Esophagus (tissue), 2 donors: ENCODE measurements around the gene ERG28. TPM values are rescaled to one million over a fixed set of nuclear protein-coding genes. Genes with fewer than 3 reads are reported as not detected.

Experiments used
- H3K27ac ChIP-seq, 2 donors: one replicate each; pipeline ENCODE4 v1.5.1; 2013; ENCODE audit warnings: low read depth in 2 of 2, mild to moderate bottlenecking in 2 of 2, inconsistent platforms in 1 of 2, low read length in 1 of 2, moderate library complexity in 1 of 2
- H3K27me3 ChIP-seq, 2 donors: one replicate each; pipeline ENCODE4 v1.6.1; 2013; ENCODE audit warnings: low read length in 2 of 2, control low read depth in 1 of 2, mild to moderate bottlenecking in 1 of 2; ENCODE audit not compliant: insufficient read depth in 2 of 2, control insufficient read depth in 1 of 2
- H3K36me3 ChIP-seq, 2 donors: one replicate each; pipeline ENCODE4 v1.6.1; 2013; ENCODE audit warnings: low read length in 1 of 2; ENCODE audit not compliant: control insufficient read depth in 2 of 2, insufficient read depth in 2 of 2
- H3K4me1 ChIP-seq, 2 donors: one replicate each; pipeline ENCODE4 v1.6.1; 2013; ENCODE audit warnings: low read length in 1 of 2; ENCODE audit not compliant: control insufficient read depth in 2 of 2, insufficient read depth in 2 of 2
- H3K4me3 ChIP-seq, 2 donors: one replicate each; pipeline ENCODE4 v1.5.1; 2013; ENCODE audit warnings: low read length in 2 of 2, mild to moderate bottlenecking in 2 of 2, low read depth in 1 of 2, moderate library complexity in 1 of 2
- H3K9me3 ChIP-seq, 2 donors: one replicate each; pipeline ENCODE4 v1.6.1; 2013; ENCODE audit warnings: mild to moderate bottlenecking in 2 of 2, low read depth in 1 of 2, low read length in 1 of 2, moderate library complexity in 1 of 2; ENCODE audit not compliant: control insufficient read depth in 2 of 2, insufficient read depth in 1 of 2
- WGBS, 2 donors: extraction: QIAGEN DNeasy Blood & Tissue Kit; methylation state at CpG; one replicate each; pipeline ENCODE4 v1.1.7; 2013; 5-methylcytosine and 5-hydroxymethylcytosine counted together
- polyA plus RNA-seq, 2 donors: library from polyadenylated mRNA; stranded (reverse); fragments of 200-250 nt; gene quantifications; one replicate each; pipeline ENCODE4 v1.2.3, GENCODE V29; 2013
- donor health status: healthy with polysubstance abuse.
- donor health status: Bipolar disorder and iron deficiency.

The ERG28 gene
- polyA plus RNA-seq, 2 donors: 31.0 to 43.5 TPM

DNA sequence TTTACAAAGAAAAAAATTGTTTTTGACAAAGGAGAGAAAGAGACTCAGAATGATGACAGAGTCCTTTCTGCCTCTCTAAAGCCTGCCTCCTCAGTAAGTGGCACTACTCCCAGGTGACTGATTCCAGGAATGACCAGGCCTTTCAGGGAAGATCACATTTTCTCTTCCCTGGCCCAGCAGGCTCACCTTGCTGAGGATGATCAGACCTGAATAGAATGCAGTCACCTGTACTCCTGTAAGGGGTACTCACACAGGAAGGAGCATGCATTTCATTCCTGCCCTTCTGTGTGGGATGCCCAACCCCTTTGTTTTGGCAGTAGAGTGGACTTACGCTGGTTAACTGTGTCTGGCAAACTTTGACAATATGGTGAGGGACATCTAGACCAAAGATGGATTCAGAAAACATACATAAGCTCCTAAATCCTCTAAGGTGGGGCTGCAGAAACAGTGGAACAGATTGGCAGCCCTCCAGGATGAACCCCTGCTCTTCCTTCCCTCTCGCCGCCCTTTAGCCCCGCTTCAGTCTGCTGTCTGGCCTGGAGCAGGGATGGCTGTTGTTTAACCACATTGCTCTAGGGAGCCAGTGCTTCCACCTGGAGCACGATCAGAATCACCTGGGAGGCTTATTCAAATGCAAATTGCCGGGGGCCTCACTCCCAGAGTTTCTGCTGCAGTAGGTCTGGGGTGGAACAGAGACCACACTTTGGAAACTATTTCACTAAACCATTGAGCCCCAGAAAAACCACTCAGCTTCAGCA lies 29.8 kb downstream of the ERG28 start:
- Histone ChIP-seq H3K36me3 (no peaks in the 10 kb centered on the region), H3K9me3 (no peaks in the 10 kb centered on the region), H3K27me3 (no peaks in the 10 kb centered on the region), H3K4me1 (peaks cover 0 to under 1% of the 10 kb centered on the region in 2 donors), H3K4me3 (no peak overlapping the region), H3K27ac (no peak overlapping the region)
- 64 to 78% methylated on average over 6 of the region's 6 CpGs for WGBS, 2 donors

DNA sequence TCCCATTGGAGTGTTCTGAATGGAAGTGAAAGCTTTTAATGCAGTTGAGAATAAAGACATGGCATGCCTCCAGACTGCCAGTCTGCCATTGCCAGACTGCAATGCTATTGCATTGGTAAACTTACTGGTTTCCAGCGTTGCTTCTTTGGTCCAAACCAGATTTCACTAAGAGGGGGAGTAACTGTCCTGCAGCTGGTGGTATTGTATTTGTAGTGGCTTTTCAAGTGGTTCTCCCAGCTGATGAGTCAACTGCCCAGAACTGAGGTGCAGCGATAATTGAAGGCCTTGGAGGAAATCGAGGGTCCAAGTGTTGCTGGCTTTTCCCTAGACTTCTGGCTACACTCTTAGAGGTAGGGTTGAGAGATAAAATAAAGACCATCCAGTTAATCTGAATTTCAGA lies 31.9 kb downstream of the ERG28 start:
- no peaks in the 10 kb centered on the region for H3K4me1 ChIP-seq

DNA sequence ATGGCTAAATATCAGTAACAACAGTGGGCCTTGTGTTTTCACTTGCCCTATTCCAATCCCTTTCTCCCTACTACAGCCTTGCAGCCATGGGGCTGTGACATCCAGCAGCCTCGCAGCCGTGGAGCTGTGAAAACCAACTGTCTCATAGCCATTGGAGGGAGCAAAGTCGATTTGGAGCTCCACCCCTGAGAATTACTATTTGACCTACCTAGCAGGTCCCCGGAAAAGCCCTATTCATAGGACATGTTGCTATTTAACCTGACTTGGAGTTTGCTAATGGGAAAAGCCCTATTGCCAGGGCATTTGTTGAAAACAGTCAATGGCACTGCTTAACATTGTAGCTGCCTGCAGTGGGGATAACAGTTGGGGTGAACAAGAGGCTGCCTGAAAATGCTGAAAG lies 33.3 kb downstream of the ERG28 start:
- no peaks in the 10 kb centered on the region for H3K4me1 ChIP-seq
- H3K4me3 ChIP-seq: no peak overlapping the region
- no peaks in the 10 kb centered on the region for H3K9me3 ChIP-seq
- no peak overlapping the region for H3K27ac ChIP-seq
- 68 to 77% methylated on average over 4 of the region's 4 CpGs for WGBS, 2 donors
- H3K27me3 ChIP-seq: no peaks in the 10 kb centered on the region
- no peaks in the 10 kb centered on the region for H3K36me3 ChIP-seq

More for the DNA sequence above, 31.9 kb downstream of the ERG28 start:
- H3K36me3 ChIP-seq: no peaks in the 10 kb centered on the region
- H3K9me3 ChIP-seq: no peaks in the 10 kb centered on the region
- H3K4me3 ChIP-seq: no peak overlapping the region
- no peak overlapping the region for H3K27ac ChIP-seq
- no peaks in the 10 kb centered on the region for H3K27me3 ChIP-seq
- 86 to 89% methylated on average over 3 of the region's 3 CpGs for WGBS, 2 donors

DNA sequence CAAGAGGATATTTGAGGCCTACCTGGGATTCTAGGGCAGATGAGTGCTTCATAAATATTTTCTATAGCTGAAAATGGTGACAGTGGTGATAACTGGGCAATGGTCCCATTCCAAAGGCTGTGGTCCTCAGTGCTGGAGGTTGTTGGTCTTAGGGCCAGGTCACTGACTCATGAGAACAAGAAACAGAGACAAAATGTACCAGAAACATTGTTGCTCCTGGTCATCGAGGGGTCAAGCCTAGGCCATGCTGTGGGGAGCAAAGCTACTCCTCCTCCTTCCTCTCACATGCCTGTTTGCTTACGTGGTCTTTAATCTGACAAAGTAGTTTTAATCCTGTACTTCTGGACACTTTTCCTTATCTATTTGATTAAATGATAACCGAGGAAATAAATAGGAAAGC lies 33.8 kb downstream of the ERG28 start:
- no peak overlapping the region for H3K4me3 ChIP-seq
- no peak overlapping the region for H3K27ac ChIP-seq
- no peaks in the 10 kb centered on the region for H3K36me3 ChIP-seq
- H3K27me3 ChIP-seq: no peaks in the 10 kb centered on the region
- no peaks in the 10 kb centered on the region for H3K4me1 ChIP-seq
- no peaks in the 10 kb centered on the region for H3K9me3 ChIP-seq
- 77% methylated on average over 3 of the region's 3 CpGs for WGBS, 2 donors

DNA sequence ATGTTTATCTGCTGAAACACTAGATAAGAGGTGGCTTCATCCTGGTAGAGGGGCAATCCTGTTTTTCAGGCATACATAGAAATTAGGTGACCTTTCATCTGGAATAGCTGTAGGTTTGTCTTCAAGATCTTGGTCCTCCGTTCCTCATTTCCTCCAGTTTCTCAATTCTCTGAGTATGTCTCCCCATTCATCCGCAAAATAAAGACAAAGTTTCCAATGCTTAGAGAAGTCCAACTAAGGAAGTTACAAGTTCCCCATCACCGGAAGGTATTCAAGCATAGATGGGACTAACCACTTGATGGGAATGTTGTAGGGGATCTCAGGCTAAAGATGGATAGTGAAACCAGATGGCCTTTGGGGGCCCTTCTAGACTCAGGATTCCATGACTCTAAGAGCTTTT lies 34.3 kb downstream of the ERG28 start:
- Histone ChIP-seq H3K36me3 (no peaks in the 10 kb centered on the region), H3K27ac (no peak overlapping the region), H3K4me3 (no peak overlapping the region), H3K9me3 (no peaks in the 10 kb centered on the region), H3K27me3 (no peaks in the 10 kb centered on the region), H3K4me1 (no peaks in the 10 kb centered on the region)
- WGBS, 2 donors: 97 to 99% methylated on average over 3 of the region's 3 CpGs

DNA sequence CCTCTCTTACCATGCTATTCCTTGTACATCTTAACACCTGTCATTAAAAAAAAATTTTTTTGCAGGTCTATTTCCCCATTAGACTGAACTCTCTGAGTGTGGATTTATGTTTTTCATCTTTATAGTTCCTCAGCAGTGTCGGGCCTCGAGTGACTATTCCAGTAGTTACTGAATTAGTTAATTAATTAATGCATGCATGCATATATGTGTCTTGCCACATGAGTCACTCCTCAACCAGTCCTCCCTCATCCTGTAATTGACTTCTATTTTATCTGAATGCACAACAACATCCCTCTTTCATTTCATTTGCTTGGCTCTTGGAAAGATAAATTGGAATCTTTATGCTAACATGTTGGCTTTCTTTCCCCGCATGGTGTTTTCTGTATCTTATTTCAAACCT lies 35.6 kb downstream of the ERG28 start:
- Histone ChIP-seq H3K27me3 (no peaks in the 10 kb centered on the region), H3K4me3 (no peak overlapping the region), H3K9me3 (no peaks in the 10 kb centered on the region), H3K4me1 (no peaks in the 10 kb centered on the region), H3K27ac (no peak overlapping the region), H3K36me3 (no peaks in the 10 kb centered on the region)
- 93 to 94% methylated on average over 3 of the region's 3 CpGs for WGBS, 2 donors

DNA sequence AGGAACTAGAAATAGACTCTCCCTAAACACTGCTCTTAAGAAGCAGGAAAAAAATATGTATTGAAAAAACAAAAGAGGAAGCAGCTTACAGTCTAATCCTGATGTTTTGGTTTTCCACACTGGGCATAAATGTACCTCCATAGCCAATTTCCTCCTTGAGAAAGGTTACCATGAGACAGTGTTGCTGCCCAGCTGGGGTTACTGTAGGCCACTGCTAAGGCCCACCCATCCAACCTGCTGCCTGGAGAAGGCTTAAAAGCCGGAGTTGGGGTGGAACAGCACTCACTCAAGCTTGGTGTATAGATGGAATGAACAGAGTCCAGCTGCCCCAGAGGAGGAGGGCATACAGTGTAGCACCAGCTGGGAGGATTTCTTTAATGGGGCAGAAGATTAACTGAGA lies 41.1 kb downstream of the ERG28 start:
- H3K4me1 ChIP-seq: no peaks in the 10 kb centered on the region
- no peaks in the 10 kb centered on the region for H3K27me3 ChIP-seq
- no peak overlapping the region for H3K4me3 ChIP-seq
- WGBS, 2 donors: 79 to 87% methylated on average over 1 of the region's 1 CpG
- no peaks in the 10 kb centered on the region for H3K9me3 ChIP-seq
- H3K27ac ChIP-seq: no peak overlapping the region
- no peaks in the 10 kb centered on the region for H3K36me3 ChIP-seq

DNA sequence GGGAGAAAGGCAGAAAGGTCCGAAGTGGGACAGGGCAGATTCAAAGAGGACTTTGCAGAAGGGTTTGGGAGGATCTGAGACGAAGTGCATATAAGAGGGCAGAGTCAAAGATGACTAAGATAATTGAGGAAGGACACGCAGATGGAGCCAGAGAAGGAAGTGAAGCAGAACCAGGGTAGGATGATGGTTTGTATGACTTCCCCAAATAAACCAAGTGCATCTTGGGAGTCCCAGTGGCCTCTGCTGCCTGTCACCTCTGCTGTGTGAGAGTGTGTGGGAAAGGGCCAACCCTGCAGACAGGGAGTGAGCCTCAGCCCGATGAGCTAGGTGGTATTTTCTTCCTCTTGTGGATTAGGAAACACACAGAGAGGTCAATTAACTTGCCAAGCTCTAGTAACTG lies 45.5 kb downstream of the ERG28 start:
- peak overlapping the region in 1 of 2 donors; percentile 51 for H3K27ac ChIP-seq
- no peak overlapping the region for H3K4me3 ChIP-seq
- 63 to 67% methylated on average over 4 of the region's 4 CpGs for WGBS, 2 donors
- H3K36me3 ChIP-seq: no peaks in the 10 kb centered on the region
- no peaks in the 10 kb centered on the region for H3K4me1 ChIP-seq
- no peaks in the 10 kb centered on the region for H3K27me3 ChIP-seq
- H3K9me3 ChIP-seq: no peaks in the 10 kb centered on the region

DNA sequence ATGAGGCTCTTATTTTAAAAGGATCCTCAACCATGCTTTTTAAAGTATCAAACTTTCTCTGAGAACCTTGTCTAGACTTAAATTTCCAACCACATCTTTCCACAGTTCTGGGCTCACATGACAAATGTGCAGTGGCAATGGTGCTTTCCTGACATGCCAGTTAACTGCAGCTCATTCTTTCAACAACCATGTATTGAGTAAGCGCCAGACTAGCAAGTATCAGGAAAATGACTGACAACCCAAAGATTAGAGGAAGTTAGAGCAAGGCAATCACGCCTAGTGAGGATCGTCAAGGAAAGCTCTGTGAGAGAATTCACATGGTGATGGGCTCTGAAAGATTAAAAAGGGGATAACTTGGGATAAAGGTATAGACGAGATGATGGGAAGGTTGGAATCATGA lies 46.5 kb downstream of the ERG28 start:
- no peaks in the 10 kb centered on the region for H3K36me3 ChIP-seq
- no peaks in the 10 kb centered on the region for H3K4me1 ChIP-seq
- H3K4me3 ChIP-seq: no peak overlapping the region
- 55 to 66% methylated on average over 4 of the region's 4 CpGs for WGBS, 2 donors
- no peak overlapping the region for H3K27ac ChIP-seq
- H3K9me3 ChIP-seq: no peaks in the 10 kb centered on the region
- H3K27me3 ChIP-seq: no peaks in the 10 kb centered on the region

DNA sequence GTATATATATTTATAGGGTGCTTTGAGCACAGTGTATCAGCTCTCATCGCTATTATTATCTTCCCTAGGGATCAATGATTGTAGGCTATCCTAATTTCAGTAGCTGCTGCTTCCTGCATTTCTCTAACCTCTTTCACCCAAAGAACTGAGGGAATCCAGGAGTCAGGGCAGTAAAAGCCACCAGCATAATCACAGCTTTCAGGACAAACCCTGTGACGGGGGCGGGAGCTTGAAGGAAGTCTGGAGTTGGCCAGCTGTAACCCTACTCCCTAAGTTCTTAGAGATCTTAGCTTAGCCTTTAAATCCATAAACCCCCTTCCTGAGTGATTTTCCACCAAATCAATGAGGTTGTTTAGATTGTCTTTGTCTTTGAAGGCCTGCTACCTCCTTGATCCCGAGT lies 48.5 kb downstream of the ERG28 start:
- 89 to 90% methylated on average over 4 of the region's 4 CpGs for WGBS, 2 donors
- H3K27ac ChIP-seq: no peak overlapping the region

More for the DNA sequence above, 48.5 kb downstream of the ERG28 start:
- H3K36me3 ChIP-seq: no peaks in the 10 kb centered on the region
- peaks cover 0 to 5% of the 10 kb centered on the region in 2 donors for H3K9me3 ChIP-seq
- no peak overlapping the region for H3K4me3 ChIP-seq
- no peaks in the 10 kb centered on the region for H3K27me3 ChIP-seq
- no peaks in the 10 kb centered on the region for H3K4me1 ChIP-seq
